ENCODE measurements around the gene RALGPS1.
"Not testable (repeated sequence)": the region's sequence is repeated elsewhere in the genome, so short reads cannot be mapped to it uniquely, and the experiment has no call there.

RALGPS1 gene

DNA sequence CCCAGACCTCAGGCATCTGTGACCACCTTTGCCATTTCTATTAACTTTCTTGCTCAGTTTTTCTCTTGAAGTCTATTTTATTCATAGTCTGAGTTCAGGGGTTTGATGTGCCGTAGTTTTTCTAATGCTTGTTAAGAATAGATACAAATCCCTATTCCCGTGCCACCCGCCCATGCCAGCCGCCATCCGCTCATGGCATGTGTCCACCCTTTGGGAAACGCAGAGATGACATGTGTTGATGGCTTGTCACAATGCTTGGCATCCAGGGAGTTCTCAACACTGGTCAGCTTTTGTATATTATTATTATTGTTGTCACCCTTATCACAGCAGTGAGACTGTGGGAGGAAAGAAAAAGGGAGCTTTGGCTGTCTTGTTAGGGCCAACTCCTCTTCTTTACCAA lies 225.2 kb downstream of the RALGPS1 start:
- DNase-seq, result no peak

DNA sequence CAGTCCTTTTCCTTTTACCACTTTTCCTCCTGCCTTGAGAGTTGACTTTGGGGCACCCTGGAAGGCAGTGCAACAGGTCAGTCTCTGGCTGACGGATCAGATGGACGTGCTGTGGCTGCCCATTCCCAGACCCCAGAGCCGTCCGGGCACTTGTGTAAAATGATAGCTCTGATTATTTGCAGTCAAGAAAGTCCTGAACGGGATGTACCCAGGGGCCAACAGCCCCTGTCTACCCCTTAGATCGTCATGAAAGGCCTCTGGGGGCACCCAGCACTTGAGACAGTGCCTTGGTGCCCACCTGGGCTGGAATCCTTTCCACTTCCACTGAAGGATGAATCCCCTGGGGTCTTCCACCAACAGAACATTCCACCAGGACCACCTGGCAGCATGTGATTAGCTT lies 225.6 kb downstream of the RALGPS1 start:
- no peak for DNase-seq

DNA sequence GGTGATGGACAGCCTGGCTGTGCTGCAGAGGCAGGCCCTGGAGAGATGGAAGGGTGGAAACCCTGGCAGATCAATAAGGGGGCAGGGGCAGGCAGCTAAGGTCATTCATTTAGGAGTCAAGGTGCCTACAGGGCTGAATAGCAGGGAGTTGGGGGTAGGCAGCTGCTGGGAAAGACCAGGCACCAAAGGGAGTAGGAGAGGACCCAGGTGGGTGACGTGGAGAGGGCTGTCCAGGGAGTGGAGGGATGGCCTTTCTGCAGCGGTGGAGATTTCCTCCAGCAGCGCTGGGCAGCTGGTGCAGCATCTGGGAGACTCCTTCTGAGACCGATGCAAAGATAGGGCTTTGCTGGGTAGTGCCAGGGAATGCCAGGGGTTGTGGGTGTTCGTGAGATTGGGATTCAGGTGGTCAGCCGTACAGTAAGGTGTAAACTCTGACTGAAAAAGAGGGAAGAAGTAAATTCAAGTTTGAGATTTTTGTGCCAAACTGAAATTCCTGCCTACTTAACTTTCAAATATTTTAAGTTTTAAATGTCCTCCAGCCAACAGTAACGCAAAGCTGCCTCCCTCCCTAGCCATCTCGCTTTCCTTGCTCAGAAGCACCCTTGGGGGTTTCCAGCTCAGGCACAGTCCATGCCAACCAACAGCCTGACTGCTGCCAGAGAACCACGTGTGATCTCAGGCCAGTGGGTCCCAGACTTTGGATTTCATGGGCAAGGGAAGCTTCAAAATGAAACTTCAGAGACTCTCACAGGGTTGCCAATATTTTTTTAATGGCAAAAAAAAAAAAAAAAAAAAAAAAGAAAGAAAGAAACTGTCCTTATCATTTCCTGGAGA lies 226.5 kb downstream of the RALGPS1 start:
- DNase-seq, result no peak

DNA sequence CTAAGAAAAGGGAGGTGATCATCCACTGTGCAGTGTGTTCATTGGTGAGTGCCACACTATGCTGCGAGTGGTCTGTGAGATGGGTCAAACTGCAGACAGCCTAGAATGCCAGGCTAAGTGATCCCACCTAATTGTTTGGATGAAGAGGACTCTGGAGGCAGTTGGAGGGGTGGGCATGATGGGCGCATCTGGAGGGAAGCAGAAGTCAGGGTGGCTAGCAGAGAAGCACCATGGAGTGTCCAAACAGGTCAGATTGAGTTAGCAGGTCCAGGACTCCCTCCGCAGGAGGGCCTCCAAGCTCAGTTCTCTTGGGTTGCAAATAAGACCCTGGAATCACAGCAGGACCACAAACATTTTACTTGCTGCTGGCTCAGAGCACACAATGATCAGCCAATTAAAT lies 227.7 kb downstream of the RALGPS1 start:
- no peak for DNase-seq

DNA sequence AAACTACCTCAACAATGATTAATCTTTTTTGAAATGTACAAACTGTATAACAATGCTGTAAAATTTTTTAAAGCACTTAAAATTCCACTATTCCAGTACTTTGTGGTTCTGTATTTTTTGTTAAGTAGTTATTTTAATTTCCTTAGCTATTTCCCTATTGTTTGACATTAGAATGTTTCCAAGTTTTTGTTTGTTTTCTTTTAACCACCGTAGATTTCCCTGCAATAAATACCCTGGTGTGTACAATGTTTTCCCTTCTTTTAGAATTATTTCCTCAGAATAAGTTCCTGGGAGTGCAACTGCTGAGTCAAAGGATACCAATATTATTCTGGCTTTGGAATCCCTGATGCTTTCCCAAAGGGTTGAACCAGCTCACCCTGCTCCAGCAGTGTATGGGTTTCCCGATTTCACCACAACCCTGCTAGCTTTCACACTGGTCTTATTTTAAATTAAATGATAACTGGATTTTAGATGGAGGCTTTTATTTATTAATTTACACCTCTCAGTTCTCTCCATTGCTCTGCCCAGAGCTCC lies 228.4 kb downstream of the RALGPS1 start:
- no peak for DNase-seq

DNA sequence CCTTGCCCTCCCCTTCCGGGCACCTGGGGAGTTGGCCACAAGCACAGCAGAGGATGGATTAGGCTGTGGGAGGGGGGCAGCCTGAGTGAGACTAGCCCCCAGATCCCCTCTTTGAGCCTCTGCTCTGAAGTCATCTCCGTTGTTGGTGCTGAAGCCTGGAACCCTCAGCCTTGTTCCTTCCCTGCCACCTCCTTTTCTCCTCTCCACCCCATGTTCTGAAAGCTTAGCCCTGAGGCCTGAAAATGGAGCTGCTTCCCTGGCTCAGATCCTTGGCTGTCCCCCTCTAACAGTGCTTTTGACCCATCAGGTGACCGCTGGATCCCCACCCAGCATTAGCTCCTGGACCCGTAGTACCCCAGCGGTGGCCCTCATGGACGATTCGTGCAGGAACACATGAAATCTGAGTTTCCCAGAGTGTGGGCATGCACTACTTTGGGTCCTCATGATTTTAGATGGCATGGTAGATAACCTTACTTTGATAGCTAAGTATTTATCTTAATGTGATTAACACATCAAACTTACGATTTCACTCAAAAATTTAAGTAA lies 229.4 kb downstream of the RALGPS1 start:
- DNase-seq, result no peak

DNA sequence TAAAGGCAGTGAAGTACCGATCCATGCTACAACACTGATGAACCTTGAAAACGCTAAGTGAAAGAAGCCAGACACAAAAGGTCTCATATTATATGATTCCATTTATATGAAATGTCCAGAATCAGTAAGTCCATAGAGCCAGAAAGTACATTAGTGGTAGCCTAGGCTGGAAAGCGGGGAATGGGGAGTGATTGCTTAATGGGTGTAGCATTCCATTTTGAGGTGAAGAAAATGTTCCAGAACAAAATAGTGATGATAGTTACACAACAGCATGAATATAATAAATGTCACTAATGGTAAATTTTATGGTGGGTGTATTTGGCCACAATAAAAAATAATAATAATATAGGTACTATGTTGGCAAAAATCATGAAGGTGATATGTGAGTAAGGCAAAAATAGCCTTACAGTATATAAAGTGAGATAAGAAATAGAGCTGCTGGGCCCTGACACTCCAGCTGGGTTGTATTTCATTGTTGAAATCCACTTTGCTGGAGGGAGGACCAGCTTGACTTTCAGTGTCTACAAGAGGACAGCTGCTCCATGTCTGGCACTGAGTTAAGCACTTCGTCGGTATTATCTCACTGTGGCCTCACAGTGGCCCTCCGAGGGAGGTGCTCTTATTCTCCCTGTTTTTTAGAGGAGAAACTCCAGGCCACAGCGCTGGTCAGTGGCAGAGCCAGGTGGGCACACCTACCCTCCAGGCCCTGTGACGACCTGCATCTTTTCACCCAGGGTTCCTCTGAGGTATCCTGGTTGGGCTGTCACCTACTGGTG lies 230.3 kb downstream of the RALGPS1 start:
- no peak for DNase-seq

DNA sequence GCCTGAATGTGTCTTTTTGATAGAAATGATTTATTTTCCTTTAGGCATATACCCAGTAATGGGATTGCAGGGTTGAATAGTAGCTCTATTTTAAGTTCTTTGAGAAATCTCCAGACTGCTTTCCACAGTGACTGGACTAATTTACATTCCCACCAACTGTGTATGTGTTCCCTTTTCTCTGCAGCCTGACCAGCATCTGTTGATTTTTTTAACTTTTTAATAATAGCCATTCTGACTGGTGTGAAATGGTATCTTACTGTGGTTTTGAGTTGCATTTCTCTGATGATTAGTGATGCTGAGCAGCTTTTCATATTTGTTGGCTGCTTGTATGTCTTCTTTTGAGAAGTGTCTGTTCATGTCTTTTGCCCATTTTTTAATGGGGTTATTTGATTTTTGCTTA lies 232.3 kb downstream of the RALGPS1 start:
- DNase-seq, result not testable (repeated sequence)

DNA sequence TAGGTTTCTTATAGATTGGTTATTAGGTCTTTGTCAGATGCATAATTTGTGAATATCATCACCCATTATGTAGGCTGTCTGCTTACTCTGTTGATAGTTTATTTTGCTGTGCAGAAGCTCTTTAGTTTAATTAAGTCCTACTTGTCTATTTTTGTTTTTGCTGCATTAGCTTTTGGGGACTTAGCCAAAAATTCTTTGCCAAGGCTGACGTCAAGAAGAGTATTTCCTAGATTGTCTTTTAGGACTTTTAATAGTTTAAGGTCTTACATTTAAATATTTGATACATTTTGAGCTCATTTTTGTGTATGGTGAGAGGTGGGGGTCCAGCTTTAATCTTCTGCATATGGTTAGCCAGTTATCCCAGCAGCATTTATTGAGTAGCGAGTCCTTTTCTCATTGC lies 232.7 kb downstream of the RALGPS1 start:
- no peak for DNase-seq

DNA sequence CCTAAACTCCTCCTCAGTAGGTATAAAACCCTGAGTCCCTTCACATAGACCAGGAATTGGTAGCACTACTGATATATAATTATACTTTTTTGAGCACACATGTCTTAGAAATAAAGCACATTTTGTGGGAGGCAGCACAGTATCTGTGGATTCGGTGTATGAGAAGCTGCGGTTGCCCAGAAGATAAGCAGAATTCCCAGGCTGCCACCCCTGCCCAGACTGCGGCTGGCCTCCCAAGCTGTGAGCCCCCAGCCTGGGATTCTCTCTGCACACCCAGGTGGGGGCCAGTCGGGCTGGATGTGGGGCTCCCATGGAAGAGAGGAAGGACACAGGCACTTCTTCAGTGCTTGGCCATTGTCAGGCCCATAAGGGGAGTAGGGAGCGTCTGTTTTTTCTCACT lies 233.4 kb downstream of the RALGPS1 start:
- DNase-seq, result no peak

DNA sequence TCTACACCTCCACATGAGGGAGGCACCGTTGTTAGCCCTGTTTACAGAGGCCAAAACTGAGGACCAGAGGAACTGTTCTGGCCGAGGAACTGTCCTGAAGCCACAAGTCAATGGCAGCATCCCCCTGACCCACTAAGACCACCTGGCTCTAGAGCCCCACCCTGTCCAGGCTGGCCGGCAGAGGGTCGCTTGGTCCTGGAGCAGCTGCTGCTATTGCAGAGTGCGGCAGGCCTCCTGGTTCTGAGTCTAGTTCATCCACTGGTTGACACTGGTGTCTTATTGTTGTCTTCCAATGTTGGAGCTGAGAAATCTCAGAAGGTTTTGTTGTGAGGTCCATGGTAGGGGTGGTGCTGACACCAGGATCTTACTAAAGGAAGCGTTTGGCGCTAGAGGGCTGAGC lies 234.4 kb downstream of the RALGPS1 start:
- no peak for DNase-seq

DNA sequence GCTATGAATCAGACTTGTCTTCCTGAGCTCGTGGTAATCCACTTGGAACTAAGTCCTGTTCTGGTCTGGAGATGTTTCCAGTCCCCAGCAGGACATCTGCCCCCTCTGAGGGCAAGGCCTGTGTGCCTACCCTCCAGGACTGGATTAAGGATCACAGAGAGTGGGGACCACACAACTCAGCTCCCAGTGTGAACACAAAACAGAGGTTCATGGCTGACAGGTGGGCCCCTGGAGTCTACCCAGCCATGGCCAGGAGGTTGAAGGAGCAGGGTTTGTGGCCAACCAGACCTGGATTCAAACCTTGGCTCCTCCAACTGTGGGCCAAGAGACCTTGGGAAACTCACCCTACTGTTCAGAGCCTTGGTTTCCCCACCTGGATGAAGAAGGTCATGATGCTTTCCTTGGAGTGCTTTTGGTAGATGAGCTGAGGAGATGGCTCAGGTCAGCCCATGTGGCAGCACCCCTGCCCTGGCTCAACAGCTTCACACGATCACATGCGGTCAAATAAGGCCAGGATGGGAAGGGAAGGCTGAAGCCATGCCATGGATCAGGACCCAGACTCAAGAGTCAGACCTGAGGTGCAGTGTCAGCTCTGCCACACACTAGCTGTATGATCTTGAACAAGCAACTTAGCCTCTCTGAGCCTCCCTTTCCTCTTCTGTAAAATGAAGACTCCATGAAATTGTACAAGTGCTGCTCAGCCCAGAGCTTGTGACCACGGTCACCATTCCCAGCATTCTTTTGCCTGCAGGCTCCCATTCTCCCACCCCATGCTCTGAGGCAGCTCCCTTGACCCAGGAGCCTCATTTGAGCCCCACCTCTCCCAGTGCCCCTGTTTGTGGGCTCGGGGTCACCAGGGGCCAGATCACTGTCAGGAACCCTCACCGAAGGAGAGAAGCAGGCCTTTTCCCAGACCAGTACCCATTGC lies 235.1 kb downstream of the RALGPS1 start:
- DNase-seq, result no peak

DNA sequence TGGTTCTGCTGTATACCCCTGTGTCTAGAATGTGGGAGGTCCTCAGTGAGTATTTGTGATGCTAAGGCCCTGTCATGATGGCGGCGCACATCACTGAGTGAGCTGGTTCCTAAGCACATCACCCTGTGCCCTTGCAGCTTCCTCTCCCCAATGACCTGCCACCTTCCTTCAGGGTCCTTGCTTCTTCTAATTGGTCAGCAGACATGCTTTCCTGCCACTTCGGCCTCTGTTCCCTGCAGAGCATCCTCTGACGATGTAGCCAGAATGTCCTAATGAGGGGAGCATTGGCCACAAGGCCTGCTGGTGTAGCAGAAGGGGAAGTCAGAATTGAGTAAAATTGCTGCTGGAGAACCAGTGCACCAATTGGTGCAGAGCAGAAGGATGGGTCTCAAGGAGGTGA lies 238.9 kb downstream of the RALGPS1 start:
- no peak for DNase-seq

DNA sequence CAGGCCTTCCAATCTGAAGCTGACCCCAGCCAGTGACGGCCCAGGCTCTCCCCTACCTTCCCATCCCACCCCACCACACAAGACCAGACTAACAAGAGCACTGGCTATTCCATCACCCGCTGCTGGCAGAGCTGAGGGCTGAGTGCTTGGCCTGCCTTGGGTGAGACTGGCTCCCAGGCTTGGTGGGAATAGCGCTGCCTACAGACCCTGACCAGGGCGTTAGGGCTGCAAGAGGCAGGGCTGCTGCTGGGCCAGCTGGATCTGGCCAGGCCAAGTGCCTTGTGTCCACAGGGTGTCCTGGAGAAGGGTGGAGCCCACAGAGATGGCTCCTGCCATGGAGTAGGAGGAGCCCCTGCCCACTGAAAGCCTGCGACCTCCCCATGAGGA lies 239.4 kb downstream of the RALGPS1 start:
- no peak for DNase-seq

DNA sequence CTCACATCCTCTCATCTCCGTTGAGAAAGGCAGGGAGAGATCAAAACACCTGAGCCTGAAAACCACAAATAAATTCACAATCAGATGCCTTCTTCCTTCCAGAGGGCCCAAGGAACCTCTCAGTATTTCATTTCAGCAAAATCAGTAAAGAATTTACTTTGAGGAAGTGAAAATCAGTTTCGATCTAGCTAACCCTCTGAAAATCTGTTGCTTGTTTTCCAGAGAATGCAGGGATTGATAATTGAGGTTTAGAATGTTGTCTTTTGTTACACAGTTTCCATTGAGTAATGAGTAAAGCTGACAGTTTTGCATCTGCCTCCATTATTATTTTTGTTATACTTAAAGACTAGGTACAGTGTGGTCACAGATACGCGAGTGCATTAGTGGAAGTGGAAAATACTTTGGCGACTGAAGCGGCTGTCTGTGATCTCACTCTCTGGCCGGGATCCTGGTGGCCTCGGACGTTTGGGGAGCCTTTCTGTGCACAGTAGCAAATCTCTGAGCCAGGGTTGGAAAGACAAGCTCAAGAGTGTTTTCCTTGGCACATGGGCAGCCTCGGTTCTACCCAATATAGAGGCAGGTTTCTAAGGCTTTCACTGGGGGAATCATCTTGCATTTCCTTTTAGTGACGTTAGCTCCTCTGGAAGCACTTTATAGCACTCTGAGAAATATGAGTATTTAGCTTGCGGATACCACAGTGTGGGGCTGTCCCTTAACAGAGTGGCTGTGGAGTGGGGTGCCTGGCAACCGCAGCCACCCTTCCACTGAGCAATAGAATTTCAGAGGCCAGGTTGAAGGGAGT lies 240.0 kb downstream of the RALGPS1 start:
- DNase-seq, result no peak

DNA sequence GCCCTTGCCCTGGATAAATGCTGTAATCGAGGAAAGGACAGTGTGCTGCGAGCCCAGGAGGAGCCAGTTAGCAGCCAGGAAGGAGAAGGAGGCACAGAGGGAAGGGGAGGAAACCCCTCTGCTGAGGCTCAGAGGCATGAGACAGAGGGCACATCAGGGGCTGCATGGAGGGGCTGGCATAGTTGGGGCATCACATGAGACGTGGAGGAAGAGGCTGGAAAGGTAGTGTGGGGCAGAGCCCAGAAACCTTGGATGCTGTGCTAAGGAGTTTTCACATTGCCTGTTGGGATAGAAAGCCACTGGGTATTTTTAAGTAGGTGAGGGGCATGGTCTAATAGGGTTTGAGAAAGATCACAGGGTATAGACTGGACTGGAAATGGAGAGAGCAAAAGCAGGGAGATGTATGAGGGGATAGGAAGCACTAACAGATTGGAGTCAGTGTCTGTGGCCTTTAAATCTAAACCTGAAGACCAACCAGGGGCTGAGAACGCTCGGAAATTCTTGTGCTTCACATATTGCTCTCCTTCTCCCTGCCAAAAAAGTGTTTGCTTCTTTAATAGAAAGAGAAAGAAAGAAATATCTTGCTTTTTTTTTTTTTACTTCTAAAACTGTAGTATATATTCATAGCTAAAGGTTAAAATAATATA lies 240.9 kb downstream of the RALGPS1 start:
- no peak for DNase-seq

DNA sequence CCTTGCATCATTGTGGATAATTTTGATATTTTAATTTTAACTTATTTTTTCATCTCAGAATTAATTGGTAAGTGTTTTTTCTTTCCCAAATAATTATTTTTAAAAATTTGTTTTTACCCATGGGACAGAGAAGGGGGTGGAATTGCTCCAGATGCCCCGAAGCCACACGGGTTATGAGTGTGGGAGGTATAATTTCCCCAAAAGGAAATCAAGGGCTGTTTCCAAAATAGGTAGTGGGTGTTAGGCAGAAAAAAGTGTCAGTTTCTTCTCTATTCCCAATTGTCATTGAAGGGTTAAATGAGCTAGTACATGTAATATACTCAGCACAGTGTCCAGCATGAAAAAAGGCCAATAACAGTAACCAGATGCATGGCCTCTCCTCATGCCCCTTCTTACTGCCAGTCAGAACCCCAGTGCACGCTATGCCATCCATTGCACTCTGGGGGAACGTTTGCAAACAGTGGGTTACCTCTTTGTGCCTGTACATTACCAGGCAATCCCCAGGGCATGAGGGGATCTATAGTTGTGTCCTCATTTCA lies 244.3 kb downstream of the RALGPS1 start:
- no peak for DNase-seq

DNA sequence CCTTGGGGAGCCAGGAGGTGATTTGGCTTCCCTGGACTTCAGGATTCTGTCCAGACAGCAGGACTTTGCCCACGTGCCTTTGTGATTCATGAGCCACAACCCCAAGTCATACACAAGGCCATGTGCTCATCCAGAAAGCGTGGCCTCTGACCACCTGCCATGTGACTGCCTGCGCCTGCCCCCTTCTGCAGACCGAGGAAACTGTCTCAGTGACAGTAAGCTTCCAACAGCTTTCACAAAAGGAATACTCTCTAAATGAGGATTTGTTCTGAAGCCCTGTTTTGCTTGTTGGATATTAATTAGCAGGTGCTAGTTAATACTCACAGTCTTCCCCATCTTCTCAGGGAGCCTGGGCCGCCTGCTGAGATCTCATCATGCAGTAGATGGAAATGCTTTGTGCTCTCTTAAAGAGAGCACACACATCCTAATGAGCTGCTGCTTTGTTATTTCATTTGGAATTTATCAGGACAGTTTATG lies 244.8 kb downstream of the RALGPS1 start:
- DNase-seq, result no peak

DNA sequence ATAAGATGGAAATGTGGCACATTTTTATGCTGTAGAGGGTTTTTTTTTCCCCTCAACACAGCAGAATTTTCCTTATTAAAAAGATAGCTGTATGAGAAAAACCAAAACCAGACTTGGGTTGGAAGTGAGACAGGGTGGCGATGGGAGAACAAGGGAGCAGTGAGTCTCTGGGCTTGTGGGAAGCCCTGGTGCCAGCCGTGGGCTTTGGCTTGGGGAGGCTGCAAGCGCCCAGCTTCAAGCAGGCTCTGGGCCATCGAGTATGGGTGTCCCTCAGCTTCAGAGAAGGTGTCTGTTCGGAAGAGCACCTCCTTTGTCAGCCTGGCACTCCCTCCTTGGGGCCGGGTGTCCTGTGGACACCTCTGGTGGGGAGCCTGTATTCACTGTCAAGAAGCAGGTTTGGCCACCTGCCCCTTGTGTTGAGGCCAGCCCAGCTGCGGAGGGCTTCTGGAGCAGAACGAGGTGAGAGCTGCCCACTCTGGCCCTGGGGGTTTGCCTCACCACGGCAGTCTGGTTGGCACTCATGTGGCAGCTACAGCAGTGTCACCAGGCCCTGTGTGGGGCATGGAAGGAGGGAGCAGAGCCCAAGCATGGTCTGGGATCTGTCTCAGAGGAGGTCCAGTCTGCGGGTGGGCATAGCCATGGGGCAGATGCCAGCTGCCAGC lies 245.5 kb downstream of the RALGPS1 start:
- no peak for DNase-seq

DNA sequence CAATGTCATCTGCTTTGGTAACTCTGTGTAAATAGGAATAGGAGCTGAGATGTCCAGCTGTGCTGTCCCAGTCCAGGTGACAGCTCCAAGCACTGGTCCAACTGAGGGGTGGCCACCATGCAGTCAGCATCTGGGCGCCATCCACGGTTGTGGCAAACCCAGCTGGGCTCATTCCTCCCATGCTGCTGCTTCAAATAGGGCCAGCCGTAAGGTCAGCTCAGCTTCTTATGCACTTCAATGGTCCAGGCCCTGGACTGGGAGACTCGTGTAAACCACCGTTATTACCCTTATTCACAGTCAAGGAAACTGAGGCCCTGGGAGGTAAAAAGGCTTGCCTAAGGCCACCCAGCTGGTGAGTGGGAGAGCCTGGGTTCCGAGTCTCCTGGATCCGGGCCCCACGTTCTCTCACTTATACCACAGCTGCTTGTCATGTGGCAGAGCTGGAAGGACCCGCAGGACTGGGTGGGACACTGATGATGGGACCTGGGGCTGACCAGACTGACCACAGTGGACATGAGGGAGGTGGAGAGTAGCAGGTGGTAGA lies 246.6 kb downstream of the RALGPS1 start:
- no peak for DNase-seq
